GM18870 (cell line): ENCODE measurements around the gene HOXC10.

ENCODE experiments used
- ATAC-seq: cut with Tn5 transposase; IDR thresholded peaks from one replicate; pipeline ENCODE4 v1.9.1; 2021; ENCODE audit warnings: moderate library complexity; ENCODE audit not compliant: unreplicated experiment

Gene HOXC10

GRCh38 chr12:54024581-54025305 lies 39.8 kb downstream of the HOXC10 start:
- ATAC-seq: no peak

- ATAC-seq: no peak
Measured at GRCh38 chr12:54025499-54026405, 40.8 kb downstream of the HOXC10 start.

- ATAC-seq: no peak
Measured at GRCh38 chr12:54026640-54027441, 41.9 kb downstream of the HOXC10 start.

- ATAC-seq: no peak
Measured at GRCh38 chr12:54027442-54027786, 42.5 kb downstream of the HOXC10 start.

- ATAC-seq: no peak
Measured at GRCh38 chr12:54028314-54029201, 43.6 kb downstream of the HOXC10 start, which contains the start of gene HOXC6. HOXC6 (plus strand) TSS chr12:54028440; CDS start chr12:54028522, 82 bp downstream.

- no peak for ATAC-seq
Measured at GRCh38 chr12:54029529-54030441, 44.8 kb downstream of the HOXC10 start.

- no peak for ATAC-seq
Measured at GRCh38 chr12:54030442-54030801, 45.5 kb downstream of the HOXC10 start.

GRCh38 chr12:54030889-54031471 lies 46.0 kb downstream of the HOXC10 start:
- no peak for ATAC-seq

GRCh38 chr12:54031480-54031879 lies 46.5 kb downstream of the HOXC10 start:
- no peak for ATAC-seq

- ATAC-seq: no peak
Measured at GRCh38 chr12:54032086-54032619, 47.2 kb downstream of the HOXC10 start.

- ATAC-seq: no peak
Measured at GRCh38 chr12:54032627-54033100, 47.7 kb downstream of the HOXC10 start, which contains the start of gene HOXC5. HOXC5 (plus strand) TSS chr12:54033050; CDS start chr12:54033123, 73 bp downstream.

- no peak for ATAC-seq
Measured at GRCh38 chr12:54033106-54033979, 48.4 kb downstream of the HOXC10 start.

- no peak for ATAC-seq
Measured at GRCh38 chr12:54033980-54034784, 49.2 kb downstream of the HOXC10 start.

GRCh38 chr12:54034785-54035310 lies 49.9 kb downstream of the HOXC10 start:
- no peak for ATAC-seq

GRCh38 chr12:54035568-54036264 lies 50.8 kb downstream of the HOXC10 start:
- no peak for ATAC-seq
